GM12891 (cell line): Measurements from ENCODE around the gene NAA60.

Source experiments
- PAX5 ChIP-seq: IDR thresholded peaks from 2 replicates; pipeline ENCODE4 v1.6.1; 2011; ENCODE audit warnings: low read length, moderate library complexity, mild to moderate bottlenecking; ENCODE audit not compliant: insufficient read depth, severe bottlenecking
- POLR2A ChIP-seq: IDR thresholded peaks from 2 replicates; pipeline ENCODE4 v1.6.1; 2011; ENCODE audit warnings: low read depth, low read length, control low read depth
- POLR2AphosphoS5 ChIP-seq: IDR thresholded peaks from 2 replicates; pipeline ENCODE4 v1.6.1; 2011; ENCODE audit warnings: low read depth, low read length, control low read depth
- POU2F2 ChIP-seq: IDR thresholded peaks from 2 replicates; pipeline ENCODE4 v1.6.1; 2011; ENCODE audit warnings: low read depth, mild to moderate bottlenecking, control low read depth, low read length, moderate library complexity
- SPI1 ChIP-seq: IDR thresholded peaks from 2 replicates; pipeline ENCODE4 v1.6.1; 2011; ENCODE audit warnings: low read depth, low read length, control low read depth
- TAF1 ChIP-seq: IDR thresholded peaks from 2 replicates; pipeline ENCODE4 v1.6.1; 2011; ENCODE audit warnings: low read depth, low read length, control low read depth

- TF ChIP-seq POLR2A (no peak), PAX5 (no peak), SPI1 (no peak), POLR2AphosphoS5 (no peak), TAF1 (no peak), POU2F2 (no peak)
Measured at GRCh38 chr16:3487521-3488410, 44.3 kb downstream of the NAA60 start.
